OCI-LY7 (cell line): Measurements from ENCODE around the gene CNKSR2. TPM values are rescaled to one million over a fixed set of nuclear protein-coding genes. Genes with fewer than 3 reads are reported as not detected.
"Not testable (repeated sequence)": the region's sequence is repeated elsewhere in the genome, so short reads cannot be mapped to it uniquely, and the experiment has no call there.

ENCODE experiments used
- BruUV-seq: library from RNA; stranded (reverse); fragments of 400-500 nt; replicated peaks from 2 replicates; lab custom pipeline; 2021; lab: Mats Ljungman, UMichigan
- CTCF ChIA-PET: fragments of 300-600 bp; sonication (Branson Sonifier 250); formaldehyde crosslinking; loops from one replicate; lab custom pipeline; 2022; ENCODE audit warnings: antibody characterized with exemption; ENCODE audit not compliant: unreplicated experiment; lab: Charles Lee
- POLR2A ChIA-PET: fragments of 300-600 bp; sonication (Branson Sonifier 250); formaldehyde crosslinking; loops from one replicate; lab custom pipeline; 2022; ENCODE audit warnings: antibody characterized with exemption; lab: Charles Lee
- DNase-seq: peaks from one replicate; pipeline ENCODE4 v3.0.0-alpha.2; 2015; ENCODE audit warnings: low spot score
- H2AFZ ChIP-seq: fragments of 200-600 bp; sonication (generic), shearing (Covaris generic); 2 replicates; pipeline ENCODE4 v1.6.1; 2014; ENCODE audit warnings: mild to moderate bottlenecking, antibody characterized with exemption, low read length, moderate library complexity
- H3K27ac ChIP-seq: fragments of 200-600 bp; sonication (generic); 2 replicates; pipeline ENCODE4 v1.5.1; 2014; ENCODE audit warnings: mixed run types, low read depth, mild to moderate bottlenecking, moderate library complexity, low read length, inconsistent platforms; ENCODE audit not compliant: poor library complexity, severe bottlenecking
- H3K36me3 ChIP-seq: fragments of 200-600 bp; sonication (generic); 2 replicates; pipeline ENCODE4 v1.6.1; 2014; ENCODE audit warnings: mild to moderate bottlenecking, antibody characterized with exemption, low read length, moderate library complexity, mixed read lengths; ENCODE audit not compliant: insufficient read depth
- H3K4me1 ChIP-seq: fragments of 200-600 bp; sonication (generic); 2 replicates; pipeline ENCODE4 v1.5.1; 2014; ENCODE audit warnings: mild to moderate bottlenecking, low read length; ENCODE audit not compliant: insufficient read depth, poor library complexity, severe bottlenecking
- H3K4me2 ChIP-seq: fragments of 200-600 bp; sonication (generic); 2 replicates; pipeline ENCODE4 v1.6.1; 2014; ENCODE audit warnings: mild to moderate bottlenecking, low read length
- H3K4me3 ChIP-seq: fragments of 200-600 bp; sonication (generic); 2 replicates; pipeline ENCODE4 v1.5.1; 2014; ENCODE audit warnings: mild to moderate bottlenecking, low read depth, low read length; ENCODE audit not compliant: poor library complexity, severe bottlenecking
- H3K79me2 ChIP-seq: fragments of 200-600 bp; sonication (generic); 2 replicates; pipeline ENCODE4 v1.6.1; 2016; ENCODE audit warnings: low read depth, mild to moderate bottlenecking, low read length, moderate library complexity, mixed read lengths; ENCODE audit not compliant: insufficient read depth
- H3K9me2 ChIP-seq: fragments of 200-600 bp; sonication (generic); 2 replicates; pipeline ENCODE4 v1.6.1; 2016; ENCODE audit warnings: mild to moderate bottlenecking, low read length, mixed read lengths; ENCODE audit not compliant: insufficient read depth
- H3K9me3 ChIP-seq: fragments of 200-600 bp; sonication (generic); 2 replicates; pipeline ENCODE4 v1.6.1; 2014; ENCODE audit warnings: mild to moderate bottlenecking, mixed run types, low read length, mixed read lengths
- H4K20me1 ChIP-seq: fragments of 200-600 bp; sonication (generic); 2 replicates; pipeline ENCODE4 v1.6.1; 2014; ENCODE audit warnings: mild to moderate bottlenecking, antibody characterized with exemption, low read length, moderate library complexity, mixed read lengths; ENCODE audit not compliant: insufficient read depth
- CTCF ChIP-seq: fragments of 200-600 bp; sonication (generic); conservative IDR thresholded peaks from 2 replicates; pipeline ENCODE4 v1.5.1; 2014; ENCODE audit warnings: mild to moderate bottlenecking, antibody characterized with exemption, low read length, moderate library complexity, mixed read lengths
- EZH2phosphoT487 ChIP-seq: fragments of 200-600 bp; sonication (generic); IDR thresholded peaks from 2 replicates; pipeline ENCODE4 v1.6.1; 2018; ENCODE audit warnings: low read depth, borderline replicate concordance, mild to moderate bottlenecking, mixed run types, antibody characterized with exemption, low read length, moderate library complexity, mixed read lengths
- intact Hi-C: fragments of 100-400 bp; cut with micrococcal nuclease; formaldehyde crosslinking; loops from one replicate; pipeline ENCODE4 v1.10.0; 2022; ENCODE audit not compliant: unreplicated experiment
- total RNA-seq, 2 experiments: library from RNA; depleted of rRNA in 1 of 2; stranded (reverse); fragments of >200 nt in 1 of 2; shearing (Covaris generic) in 1 of 2; gene quantifications; 2 replicates each; pipeline ENCODE4 v1.2.3, GENCODE V29; 2014 to 2022

CNKSR2 gene
- total RNA-seq, 2 experiments from 2014 or later = not detected

GRCh38 chrX:21528076-21528475 is 153.9 kb downstream of the CNKSR2 start:
- DNase-seq = no peak
- H3K27ac ChIP-seq = no peak overlapping the region
- H3K36me3 ChIP-seq = no peaks in the 10 kb centered on the region
- no peaks in the 10 kb centered on the region for H3K9me2 ChIP-seq
- no TSS peak for BruUV-seq
- H2AFZ ChIP-seq = no peak overlapping the region
- H4K20me1 ChIP-seq = no peaks in the 10 kb centered on the region
- CTCF ChIA-PET = no interaction called here
- no peaks in the 10 kb centered on the region for H3K9me3 ChIP-seq
- intact Hi-C loops = no loop called here
- TF ChIP-seq EZH2phosphoT487 (no peak), CTCF (no peak)
- POLR2A ChIA-PET = no interaction called here
- H3K4me2 ChIP-seq = no peak overlapping the region
- no peaks in the 10 kb centered on the region for H3K79me2 ChIP-seq
- no peaks in the 10 kb centered on the region for H3K4me1 ChIP-seq
- H3K4me3 ChIP-seq = no peak overlapping the region

- Histone ChIP-seq H3K9me3 (no peaks in the 10 kb centered on the region), H3K4me1 (no peaks in the 10 kb centered on the region), H3K4me2 (no peak overlapping the region), H3K4me3 (no peak overlapping the region), H3K9me2 (no peaks in the 10 kb centered on the region), H3K79me2 (no peaks in the 10 kb centered on the region), H2AFZ (no peak overlapping the region), H3K27ac (no peak overlapping the region), H3K36me3 (no peaks in the 10 kb centered on the region), H4K20me1 (no peaks in the 10 kb centered on the region)
- intact Hi-C loops = no loop called here
- POLR2A ChIA-PET = no interaction called here
- no TSS peak for BruUV-seq
- DNase-seq = no peak
- CTCF ChIA-PET = no interaction called here
- TF ChIP-seq EZH2phosphoT487 = no peak
- TF ChIP-seq CTCF = no peak
Observed at GRCh38 chrX:21529771-21530170, 155.6 kb downstream of the CNKSR2 start.

GRCh38 chrX:21544642-21545041 is 170.4 kb downstream of the CNKSR2 start:
- H3K9me3 ChIP-seq, H2AFZ ChIP-seq, intact Hi-C loops, H3K4me1 ChIP-seq, H3K27ac ChIP-seq, H4K20me1 ChIP-seq, H3K79me2 ChIP-seq, H3K36me3 ChIP-seq, H3K9me2 ChIP-seq, H3K4me3 ChIP-seq, POLR2A ChIA-PET, BruUV-seq, DNase-seq, H3K4me2 ChIP-seq, CTCF ChIA-PET: not testable (repeated sequence)
